Trophoblast cell (in vitro differentiated cells and primary cell): Measurements from ENCODE around the gene TNFRSF25.

Source experiments
- DNase-seq, 2 donors: peaks; one replicate each; pipeline ENCODE4 v3.0.0-alpha.2; 2016
- H2AFZ ChIP-seq: 2 replicates; pipeline ENCODE4 v1.6.1; 2013; ENCODE audit warnings: low read length, moderate library complexity, mild to moderate bottlenecking; ENCODE audit not compliant: insufficient read depth, poor library complexity
- H2AK5ac ChIP-seq: 2 replicates; pipeline ENCODE4 v1.6.1; 2013; ENCODE audit warnings: mild to moderate bottlenecking, low read length
- H2BK120ac ChIP-seq: 2 replicates; pipeline ENCODE4 v1.6.1; 2013; ENCODE audit warnings: low read length, mild to moderate bottlenecking, moderate library complexity; ENCODE audit not compliant: insufficient read depth, poor library complexity
- H2BK12ac ChIP-seq: 2 replicates; pipeline ENCODE4 v1.6.1; 2013; ENCODE audit warnings: mild to moderate bottlenecking, low read length, moderate library complexity
- H2BK5ac ChIP-seq: 2 replicates; pipeline ENCODE4 v1.6.1; 2013; ENCODE audit warnings: low read length, low read depth, moderate library complexity, mild to moderate bottlenecking; ENCODE audit not compliant: poor library complexity
- H3K14ac ChIP-seq: 2 replicates; pipeline ENCODE4 v1.6.1; 2013; ENCODE audit warnings: mild to moderate bottlenecking, low read length
- H3K18ac ChIP-seq: 2 replicates; pipeline ENCODE4 v1.6.1; 2013; ENCODE audit warnings: mild to moderate bottlenecking, low read length
- H3K23ac ChIP-seq: 2 replicates; pipeline ENCODE4 v1.6.1; 2013; ENCODE audit warnings: low read length
- H3K27ac ChIP-seq: 2 replicates; pipeline ENCODE4 v1.5.1; 2013; ENCODE audit warnings: low read depth, mild to moderate bottlenecking, inconsistent platforms, low read length, moderate library complexity
- H3K27me3 ChIP-seq: 2 replicates; pipeline ENCODE4 v1.6.1; 2013; ENCODE audit warnings: inconsistent platforms, mild to moderate bottlenecking, low read length, moderate library complexity; ENCODE audit not compliant: insufficient read depth
- H3K36me3 ChIP-seq, 2 experiments: 1 replicate in 1 of 2; 2 replicates in 1 of 2; pipeline ENCODE4 v1.6.1; 2013; ENCODE audit warnings: low read length in 2 of 2, mild to moderate bottlenecking in 2 of 2, moderate library complexity in 1 of 2; ENCODE audit not compliant: insufficient read depth in 2 of 2, control insufficient read depth in 1 of 2
- H3K4ac ChIP-seq: 2 replicates; pipeline ENCODE4 v1.6.1; 2013; ENCODE audit warnings: low read depth, mild to moderate bottlenecking, low read length, moderate library complexity
- H3K4me1 ChIP-seq, 2 experiments: 1 replicate in 1 of 2; 2 replicates in 1 of 2; pipeline ENCODE4 v1.6.1; 2013; ENCODE audit warnings: low read length in 2 of 2, mild to moderate bottlenecking in 2 of 2, moderate library complexity in 1 of 2; ENCODE audit not compliant: insufficient read depth in 2 of 2, control insufficient read depth in 1 of 2
- H3K4me2 ChIP-seq: 2 replicates; pipeline ENCODE4 v1.6.1; 2013; ENCODE audit warnings: inconsistent platforms, mild to moderate bottlenecking, low read length, moderate library complexity
- H3K4me3 ChIP-seq: 2 replicates; pipeline ENCODE4 v1.5.1; 2013; ENCODE audit warnings: mild to moderate bottlenecking, low read depth, low read length, inconsistent platforms
- H3K79me1 ChIP-seq: one replicate; pipeline ENCODE4 v1.6.1; 2013; ENCODE audit warnings: low read length
- H3K79me2 ChIP-seq: 2 replicates; pipeline ENCODE4 v1.6.1; 2013; ENCODE audit warnings: low read length, mild to moderate bottlenecking; ENCODE audit not compliant: control insufficient read depth, insufficient read depth, poor library complexity
- H3K9ac ChIP-seq: 2 replicates; pipeline ENCODE4 v1.6.1; 2013; ENCODE audit warnings: mild to moderate bottlenecking, low read length
- H3K9me3 ChIP-seq: 2 replicates; pipeline ENCODE4 v1.6.1; 2013; ENCODE audit warnings: low read depth, mild to moderate bottlenecking, control low read depth, inconsistent platforms, low read length; ENCODE audit not compliant: insufficient read depth
- H4K12ac ChIP-seq: 2 replicates; pipeline ENCODE4 v1.6.1; 2013; ENCODE audit warnings: low read depth, mild to moderate bottlenecking, low read length, moderate library complexity
- H4K8ac ChIP-seq: 2 replicates; pipeline ENCODE4 v1.6.1; 2013; ENCODE audit warnings: low read depth, mild to moderate bottlenecking, low read length, moderate library complexity
- H4K91ac ChIP-seq: one replicate; pipeline ENCODE4 v1.6.1; 2013; ENCODE audit warnings: low read depth, mild to moderate bottlenecking, low read length, moderate library complexity
- WGBS: extraction: QIAGEN DNeasy Blood & Tissue Kit; methylation state at CpG from one replicate; pipeline ENCODE4 v1.1.7; 2013; ENCODE audit warnings: missing lambda C conversion rate; ENCODE audit not compliant: insufficient read length, insufficient coverage; ENCODE audit errors: extremely low coverage; 5-methylcytosine and 5-hydroxymethylcytosine counted together

The TNFRSF25 gene

GRCh38 chr1:6509919-6510291 lies 43.9 kb upstream of the TNFRSF25 start:
- Histone ChIP-seq H2BK120ac (no peak overlapping the region), H3K36me3 (no peaks in the 10 kb centered on the region), H3K4me2 (no peak overlapping the region), H3K23ac (no peak overlapping the region), H2AK5ac (no peak overlapping the region), H3K79me2 (peaks cover 7% of the 10 kb centered on the region), H3K9ac (no peak overlapping the region), H2BK12ac (no peak overlapping the region), H3K4ac (no peak overlapping the region), H3K27ac (no peak overlapping the region), H3K79me1 (peaks cover 37% of the 10 kb centered on the region), H3K4me3 (no peak overlapping the region), H3K27me3 (no peaks in the 10 kb centered on the region), H3K4me1 (peaks cover 36 to 40% of the 10 kb centered on the region in 2 experiments), H4K12ac (no peak overlapping the region), H4K91ac (no peak overlapping the region), H3K9me3 (peaks cover 2% of the 10 kb centered on the region), H4K8ac (no peak overlapping the region), H2BK5ac (no peak overlapping the region), H3K14ac (no peak overlapping the region), H2AFZ (no peak overlapping the region), H3K18ac (no peak overlapping the region)
- no CpG with 5 or more reads among the region's 10 CpGs for WGBS
- DNase-seq: no peak

GRCh38 chr1:6509220-6509918 lies 43.4 kb upstream of the TNFRSF25 start:
- H3K4me2 ChIP-seq: no peak overlapping the region
- H3K18ac ChIP-seq: no peak overlapping the region
- peaks cover 37% of the 10 kb centered on the region for H3K79me1 ChIP-seq
- no peak for DNase-seq
- H4K12ac ChIP-seq: no peak overlapping the region
- no peaks in the 10 kb centered on the region for H3K27me3 ChIP-seq
- no peak overlapping the region for H3K4me3 ChIP-seq
- WGBS: no CpG with 5 or more reads among the region's 20 CpGs
- H2AK5ac ChIP-seq: peak overlapping the region; percentile 26
- no peak overlapping the region for H4K8ac ChIP-seq
- no peak overlapping the region for H3K23ac ChIP-seq
- H2BK12ac ChIP-seq: no peak overlapping the region
- no peak overlapping the region for H3K27ac ChIP-seq
- no peak overlapping the region for H2BK120ac ChIP-seq
- H3K9me3 ChIP-seq: peaks cover 2% of the 10 kb centered on the region
- no peak overlapping the region for H2BK5ac ChIP-seq
- H3K4me1 ChIP-seq: peaks cover 36 to 40% of the 10 kb centered on the region in 2 experiments
- no peaks in the 10 kb centered on the region for H3K36me3 ChIP-seq
- H3K79me2 ChIP-seq: peaks cover 7% of the 10 kb centered on the region
- no peak overlapping the region for H3K4ac ChIP-seq
- no peak overlapping the region for H4K91ac ChIP-seq
- no peak overlapping the region for H2AFZ ChIP-seq
- no peak overlapping the region for H3K9ac ChIP-seq
- H3K14ac ChIP-seq: no peak overlapping the region

- Histone ChIP-seq H3K4me1 (peaks cover 31 to 35% of the 10 kb centered on the region in 2 experiments), H3K79me1 (peaks cover 32% of the 10 kb centered on the region), H3K4ac (no peak overlapping the region), H3K14ac (no peak overlapping the region), H2BK12ac (no peak overlapping the region), H2AFZ (no peak overlapping the region), H4K8ac (no peak overlapping the region), H3K4me3 (no peak overlapping the region), H3K23ac (no peak overlapping the region), H4K12ac (no peak overlapping the region), H3K27ac (no peak overlapping the region), H3K4me2 (no peak overlapping the region), H3K18ac (no peak overlapping the region), H2AK5ac (no peak overlapping the region), H3K9me3 (peaks cover 2% of the 10 kb centered on the region), H3K9ac (no peak overlapping the region), H2BK120ac (no peak overlapping the region), H3K36me3 (no peaks in the 10 kb centered on the region), H3K79me2 (peaks cover 6% of the 10 kb centered on the region), H4K91ac (no peak overlapping the region), H2BK5ac (no peak overlapping the region), H3K27me3 (no peaks in the 10 kb centered on the region)
- WGBS: no CpG with 5 or more reads among the region's 11 CpGs
- no peak for DNase-seq
Measured at GRCh38 chr1:6508816-6509189, 42.8 kb upstream of the TNFRSF25 start.

GRCh38 chr1:6508154-6508815 lies 42.3 kb upstream of the TNFRSF25 start:
- H4K8ac ChIP-seq: no peak overlapping the region
- H3K4me2 ChIP-seq: no peak overlapping the region
- no peak overlapping the region for H4K91ac ChIP-seq
- no peak for DNase-seq
- peaks cover 3% of the 10 kb centered on the region for H3K79me2 ChIP-seq
- no peak overlapping the region for H2BK5ac ChIP-seq
- H3K14ac ChIP-seq: no peak overlapping the region
- H2BK120ac ChIP-seq: no peak overlapping the region
- H3K4me3 ChIP-seq: no peak overlapping the region
- H4K12ac ChIP-seq: no peak overlapping the region
- WGBS: no CpG with 5 or more reads among the region's 18 CpGs
- H3K79me1 ChIP-seq: peaks cover 29% of the 10 kb centered on the region
- no peaks in the 10 kb centered on the region for H3K27me3 ChIP-seq
- no peak overlapping the region for H2BK12ac ChIP-seq
- no peak overlapping the region for H3K9ac ChIP-seq
- H3K4ac ChIP-seq: no peak overlapping the region
- H3K9me3 ChIP-seq: peaks cover 2% of the 10 kb centered on the region
- no peak overlapping the region for H2AK5ac ChIP-seq
- H3K4me1 ChIP-seq: peaks cover 28 to 32% of the 10 kb centered on the region in 2 experiments
- no peak overlapping the region for H2AFZ ChIP-seq
- H3K23ac ChIP-seq: no peak overlapping the region
- no peaks in the 10 kb centered on the region for H3K36me3 ChIP-seq
- no peak overlapping the region for H3K27ac ChIP-seq
- H3K18ac ChIP-seq: no peak overlapping the region
